IMR-90 (cell line): ENCODE data around the gene C5AR1. TPM values are rescaled to one million over a fixed set of nuclear protein-coding genes. Genes with fewer than 3 reads are reported as not detected.
"Not testable (repeated sequence)": the region's sequence is repeated elsewhere in the genome, so short reads cannot be mapped to it uniquely, and the experiment has no call there.

Source experiments
- ATAC-seq: fragments of 200-7000 bp; cut with Tn5 transposase; 2 replicates; pipeline ENCODE4 v1.9.1; 2020; ENCODE audit warnings: low read depth, mild to moderate bottlenecking, moderate library complexity
- BruUV-seq: library from RNA; stranded (reverse); fragments of 400-500 nt; replicated peaks from 2 replicates; lab custom pipeline; 2021; lab: Mats Ljungman, UMichigan
- CTCF ChIA-PET: fragments of 300-600 bp; formaldehyde crosslinking; extraction: SDS; loops from one replicate; lab custom pipeline; 2021; ENCODE audit warnings: antibody characterized with exemption; lab: Yijun Ruan, JAX
- POLR2A ChIA-PET: fragments of 300-600 bp; sonication (Branson Sonifier 250); formaldehyde crosslinking; loops from one replicate; lab custom pipeline; 2022; ENCODE audit warnings: antibody characterized with exemption; ENCODE audit not compliant: unreplicated experiment; lab: Charles Lee
- DNase-seq: peaks from one replicate; pipeline ENCODE4 v3.0.0; 2013
- H2AFZ ChIP-seq: replicated peaks from 2 replicates; pipeline ENCODE3; 2013; ENCODE audit warnings: low read length, mild to moderate bottlenecking; ENCODE audit not compliant: poor library complexity
- H2AK5ac ChIP-seq: 2 replicates; pipeline ENCODE4 v1.6.1; 2013; ENCODE audit warnings: low read depth, low read length, inconsistent platforms
- H2AK9ac ChIP-seq: replicated peaks from 2 replicates; pipeline ENCODE3; 2013; ENCODE audit warnings: mild to moderate bottlenecking, low read depth, low read length, moderate library complexity; ENCODE audit not compliant: poor library complexity
- H2BK120ac ChIP-seq: 2 replicates; pipeline ENCODE4 v1.6.1; 2013; ENCODE audit warnings: low read depth, low read length, inconsistent platforms
- H2BK15ac ChIP-seq: 3 replicates; pipeline ENCODE4 v1.6.1; 2013; ENCODE audit warnings: low read depth, low read length, inconsistent platforms
- H2BK20ac ChIP-seq: 2 replicates; pipeline ENCODE4 v1.6.1; 2013; ENCODE audit warnings: low read depth, mild to moderate bottlenecking, inconsistent platforms, low read length, moderate library complexity
- H2BK5ac ChIP-seq: 2 replicates; pipeline ENCODE4 v1.6.1; 2013; ENCODE audit warnings: mild to moderate bottlenecking, low read depth, low read length, inconsistent platforms; ENCODE audit not compliant: poor library complexity, severe bottlenecking
- H3K14ac ChIP-seq: replicated peaks from 2 replicates; pipeline ENCODE4 v1.6.1; 2013; ENCODE audit warnings: low read depth, low read length, inconsistent platforms
- H3K18ac ChIP-seq: 2 replicates; pipeline ENCODE4 v1.6.1; 2013; ENCODE audit warnings: low read depth, low read length, control low read depth
- H3K23ac ChIP-seq: 2 replicates; pipeline ENCODE4 v1.6.1; 2013; ENCODE audit warnings: low read depth, low read length, inconsistent platforms
- H3K27ac ChIP-seq: 2 replicates; pipeline ENCODE4 v1.5.1; 2013; ENCODE audit warnings: mild to moderate bottlenecking, control low read depth, low read length; ENCODE audit not compliant: insufficient read depth
- H3K27me3 ChIP-seq: 2 replicates; pipeline ENCODE4 v1.6.1; 2013; ENCODE audit warnings: low read length; ENCODE audit not compliant: control insufficient read depth, insufficient read depth
- H3K36me3 ChIP-seq: 2 replicates; pipeline ENCODE4 v1.6.1; 2013; ENCODE audit warnings: low read length, mixed read lengths; ENCODE audit not compliant: control insufficient read depth, insufficient read depth
- H3K4ac ChIP-seq: 2 replicates; pipeline ENCODE4 v1.6.1; 2013; ENCODE audit warnings: low read depth, low read length, inconsistent platforms
- H3K4me1 ChIP-seq: 2 replicates; pipeline ENCODE4 v1.6.1; 2013; ENCODE audit warnings: low read length, mixed read lengths; ENCODE audit not compliant: control insufficient read depth, insufficient read depth
- H3K4me2 ChIP-seq: 2 replicates; pipeline ENCODE4 v1.6.1; 2013; ENCODE audit warnings: low read depth, mild to moderate bottlenecking, control low read depth, low read length, moderate library complexity
- H3K4me3 ChIP-seq: 2 replicates; pipeline ENCODE4 v1.5.1; 2013; ENCODE audit warnings: low read depth, mild to moderate bottlenecking, control low read depth, low read length, moderate library complexity; ENCODE audit not compliant: insufficient read depth
- H3K56ac ChIP-seq: 2 replicates; pipeline ENCODE4 v1.6.1; 2013; ENCODE audit warnings: low read length, inconsistent platforms; ENCODE audit not compliant: insufficient read depth; ENCODE audit errors: extremely low read depth
- H3K79me1 ChIP-seq, 2 experiments: 2 replicates each; pipeline ENCODE4 v1.6.1; 2013; ENCODE audit warnings: low read length in 2 of 2, inconsistent platforms in 1 of 2, low read depth in 1 of 2
- H3K9ac ChIP-seq: 2 replicates; pipeline ENCODE4 v1.6.1; 2013; ENCODE audit warnings: low read depth, low read length, control low read depth
- H3K9me1 ChIP-seq: 2 replicates; pipeline ENCODE4 v1.6.1; 2013; ENCODE audit warnings: low read length, inconsistent platforms; ENCODE audit not compliant: insufficient read depth
- H3K9me3 ChIP-seq: 2 replicates; pipeline ENCODE4 v1.6.1; 2013; ENCODE audit warnings: low read length; ENCODE audit not compliant: control insufficient read depth, insufficient read depth
- H4K20me1 ChIP-seq: 2 replicates; pipeline ENCODE4 v1.6.1; 2013; ENCODE audit warnings: low read length, inconsistent platforms; ENCODE audit not compliant: insufficient read depth
- H4K5ac ChIP-seq: 2 replicates; pipeline ENCODE4 v1.6.1; 2013; ENCODE audit warnings: mild to moderate bottlenecking, low read depth, low read length, control low read depth
- H4K8ac ChIP-seq, 2 experiments: 2 replicates each; pipeline ENCODE4 v1.6.1; 2013; ENCODE audit warnings: low read depth in 2 of 2, low read length in 2 of 2, control low read depth in 1 of 2, inconsistent platforms in 1 of 2
- H4K91ac ChIP-seq: 2 replicates; pipeline ENCODE4 v1.6.1; 2013; ENCODE audit warnings: low read depth, low read length, inconsistent platforms; ENCODE audit not compliant: insufficient read depth
- WGBS, 2 experiments: methylation state at CpG; one replicate each; pipeline versions ENCODE4 v1.1.5 to v1.1.7; 2013; ENCODE audit warnings: missing lambda C conversion rate in 2 of 2; ENCODE audit not compliant: insufficient read length in 1 of 2; ENCODE audit errors: extremely low coverage in 2 of 2; 5-methylcytosine and 5-hydroxymethylcytosine counted together
- dilution Hi-C: fragments of 300-500 bp; cut with HindIII; formaldehyde crosslinking; loops from one replicate; pipeline ENCODE4 v1.14.3; 2018; ENCODE audit warnings: low sequenced_read_pairs; ENCODE audit not compliant: unreplicated experiment
- in situ Hi-C: fragments of 300-500 bp; cut with MboI; formaldehyde crosslinking; loops from 3 replicates; pipeline ENCODE4 v1.14.3; 2019; ENCODE audit warnings: low sequenced_read_pairs, inconsistent platforms, mixed read lengths
- intact Hi-C: fragments of 100-400 bp; cut with micrococcal nuclease; formaldehyde crosslinking; loops from 2 replicates; pipeline ENCODE4 v1.10.0; 2022
- polyA plus RNA-seq, 3 experiments: library from polyadenylated mRNA; depleted of rRNA; stranded (reverse); fragments of >200 nt; gene quantifications; 2 replicates each; pipeline ENCODE4 v1.2.3, GENCODE V29; 2012; ENCODE audit warnings: low replicate concordance in 1 of 3
- total RNA-seq: library from RNA; depleted of rRNA; stranded (reverse); fragments of >200 nt; gene quantifications from 2 replicates; pipeline ENCODE4 v1.2.3, GENCODE V29; 2012

The C5AR1 gene
- total and polyA plus RNA-seq, 2 of the 4 experiments (the other 2 are of a cell fraction): under 0.01 to 1.0 TPM

GRCh38 chr19:47300867-47301266 lies 8.8 kb upstream of the C5AR1 start:
- dilution Hi-C loops, H3K18ac ChIP-seq, H3K27ac ChIP-seq, H2AK5ac ChIP-seq, H3K9ac ChIP-seq, H2BK120ac ChIP-seq, H3K4me2 ChIP-seq, H3K14ac ChIP-seq, H4K8ac ChIP-seq, H3K4ac ChIP-seq, H2AK9ac ChIP-seq, H4K91ac ChIP-seq, H3K79me1 ChIP-seq, H3K4me3 ChIP-seq, CTCF ChIA-PET, ATAC-seq, H3K9me1 ChIP-seq, intact Hi-C loops, H3K23ac ChIP-seq, H3K56ac ChIP-seq, H2BK20ac ChIP-seq, H3K36me3 ChIP-seq, H3K27me3 ChIP-seq, POLR2A ChIA-PET, H4K5ac ChIP-seq, in situ Hi-C loops, BruUV-seq, DNase-seq, H3K9me3 ChIP-seq, H4K20me1 ChIP-seq, H2AFZ ChIP-seq, H2BK5ac ChIP-seq, H2BK15ac ChIP-seq, H3K4me1 ChIP-seq: not testable (repeated sequence)
- WGBS, 2 experiments: no CpG with 5 or more reads among the region's 14 CpGs
